Spleen (tissue), 7 donors: ENCODE data around the gene FKBP10.

Experiments used
- POLR2A ChIP-seq, 3 donors: fragments of 450-650 bp; IDR thresholded peaks; one replicate each; pipeline ENCODE4 v1.5.1; 2017; ENCODE audit warnings: antibody characterized with exemption in 3 of 3, mild to moderate bottlenecking in 1 of 3
- TF ChIP-seq, protein P1 (sequence below), 11 experiments: fragments of 200-600 bp in 7 of 11; fragments of 450-650 bp in 4 of 11; sonication (generic) in 4 of 11; IDR thresholded peaks in 8 of 11; conservative IDR thresholded peaks in 3 of 11; 1 replicate in 7 of 11; 2 replicates in 4 of 11; pipeline versions ENCODE4 v1.4.0 to v1.8.0; 2016 to 2021; ENCODE audit warnings: antibody characterized with exemption in 11 of 11, inconsistent platforms in 4 of 11, mild to moderate bottlenecking in 1 of 11
- donor health status: DM: no; HTN: no; CAD: no; lungs with moderate emphysema.
- donor health status: DM: no; HTN: no; CAD: no.
- donor health status: DM: no; HTN: no; CAD: no.

DNA sequence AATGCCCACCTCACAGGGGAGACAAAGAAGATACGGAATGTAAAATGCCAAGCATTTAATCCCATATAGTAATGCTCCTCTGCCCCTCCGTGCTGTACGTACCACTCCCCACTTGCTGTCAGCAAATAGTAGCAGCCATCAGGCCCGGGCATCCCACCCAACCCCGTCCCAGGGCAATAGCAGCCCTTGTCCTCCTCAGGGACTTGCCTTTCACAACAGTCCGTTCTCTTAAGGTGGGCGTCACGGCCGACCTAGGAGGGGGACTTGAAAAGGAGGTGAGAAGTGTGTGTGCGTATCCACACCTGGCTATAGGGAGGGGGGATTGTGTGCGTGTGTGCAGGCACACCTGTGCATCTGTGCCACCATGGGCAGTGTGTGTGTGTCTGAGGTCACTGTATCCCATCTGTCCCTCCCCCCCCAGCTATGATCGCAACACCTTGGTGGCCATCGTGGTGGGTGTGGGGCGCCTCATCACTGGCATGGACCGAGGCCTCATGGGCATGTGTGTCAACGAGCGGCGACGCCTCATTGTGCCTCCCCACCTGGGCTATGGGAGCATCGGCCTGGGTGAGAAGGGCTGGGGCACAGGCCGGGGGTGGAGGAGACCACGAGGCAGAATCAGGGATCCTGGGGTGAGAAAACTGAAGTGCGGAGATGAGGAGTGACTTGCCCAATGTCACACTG is 4.0 kb downstream of the FKBP10 start:
- TF ChIP-seq, protein P1, sequence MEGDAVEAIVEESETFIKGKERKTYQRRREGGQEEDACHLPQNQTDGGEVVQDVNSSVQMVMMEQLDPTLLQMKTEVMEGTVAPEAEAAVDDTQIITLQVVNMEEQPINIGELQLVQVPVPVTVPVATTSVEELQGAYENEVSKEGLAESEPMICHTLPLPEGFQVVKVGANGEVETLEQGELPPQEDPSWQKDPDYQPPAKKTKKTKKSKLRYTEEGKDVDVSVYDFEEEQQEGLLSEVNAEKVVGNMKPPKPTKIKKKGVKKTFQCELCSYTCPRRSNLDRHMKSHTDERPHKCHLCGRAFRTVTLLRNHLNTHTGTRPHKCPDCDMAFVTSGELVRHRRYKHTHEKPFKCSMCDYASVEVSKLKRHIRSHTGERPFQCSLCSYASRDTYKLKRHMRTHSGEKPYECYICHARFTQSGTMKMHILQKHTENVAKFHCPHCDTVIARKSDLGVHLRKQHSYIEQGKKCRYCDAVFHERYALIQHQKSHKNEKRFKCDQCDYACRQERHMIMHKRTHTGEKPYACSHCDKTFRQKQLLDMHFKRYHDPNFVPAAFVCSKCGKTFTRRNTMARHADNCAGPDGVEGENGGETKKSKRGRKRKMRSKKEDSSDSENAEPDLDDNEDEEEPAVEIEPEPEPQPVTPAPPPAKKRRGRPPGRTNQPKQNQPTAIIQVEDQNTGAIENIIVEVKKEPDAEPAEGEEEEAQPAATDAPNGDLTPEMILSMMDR (IDR thresholded peaks at IDR 0.05 in 8 of 11, conservative IDR thresholded peaks at IDR 0.05 in 3 of 11) = no peak
- TF ChIP-seq POLR2A (IDR thresholded peaks at IDR 0.05) = no peak
